Astrocyte (in vitro differentiated cells and primary cell): ENCODE data around the gene RHBDL3. TPM values are rescaled to one million over a fixed set of nuclear protein-coding genes. Genes with fewer than 3 reads are reported as not detected.

Experiments used
- DNase-seq: peaks from one replicate; pipeline ENCODE4 v3.0.0-alpha.2; 2010; ENCODE audit warnings: low read depth
- FAIRE-seq: peaks from 2 replicates; lab custom pipeline; 2011; peaks lifted over from hg19 to GRCh38; lab: Jason Lieb, UNC
- H2AFZ ChIP-seq: 2 replicates; pipeline ENCODE4 v1.6.0; 2012; ENCODE audit warnings: low read depth, low read length, inconsistent platforms
- H3K27ac ChIP-seq: 2 replicates; pipeline ENCODE4 v1.5.1; 2011; ENCODE audit warnings: low read depth, low read length, inconsistent platforms
- H3K27me3 ChIP-seq: 2 replicates; pipeline ENCODE4 v1.6.0; 2011; ENCODE audit warnings: low read length, inconsistent platforms; ENCODE audit not compliant: insufficient read depth
- H3K36me3 ChIP-seq: 2 replicates; pipeline ENCODE4 v1.5.1; 2011; ENCODE audit warnings: low read length, inconsistent platforms; ENCODE audit not compliant: insufficient read depth
- H3K4me1 ChIP-seq: 2 replicates; pipeline ENCODE4 v1.5.1; 2011; ENCODE audit warnings: low read length, inconsistent platforms; ENCODE audit not compliant: insufficient read depth
- H3K4me2 ChIP-seq: 2 replicates; pipeline ENCODE4 v1.6.0; 2012; ENCODE audit warnings: low read length, inconsistent platforms
- H3K4me3 ChIP-seq: 2 replicates; pipeline ENCODE4 v1.5.1; 2011; ENCODE audit warnings: low read depth, mild to moderate bottlenecking, low read length, inconsistent platforms; ENCODE audit not compliant: insufficient read depth
- H3K79me2 ChIP-seq: 2 replicates; pipeline ENCODE4 v1.6.0; 2012; ENCODE audit warnings: mild to moderate bottlenecking, low read length, inconsistent platforms; ENCODE audit not compliant: insufficient read depth
- H3K9ac ChIP-seq: 2 replicates; pipeline ENCODE4 v1.6.0; 2012; ENCODE audit warnings: mild to moderate bottlenecking, low read length, inconsistent platforms
- H3K9me3 ChIP-seq: 2 replicates; pipeline ENCODE4 v1.5.1; 2012; ENCODE audit warnings: low read depth, mild to moderate bottlenecking, low read length, inconsistent platforms; ENCODE audit not compliant: insufficient read depth
- H4K20me1 ChIP-seq: 2 replicates; pipeline ENCODE4 v1.6.0; 2012; ENCODE audit warnings: low read length, inconsistent platforms; ENCODE audit not compliant: insufficient read depth
- H3K27ac Mint-ChIP-seq: one replicate; pipeline ENCODE4 v1.8.0; 2021; ENCODE audit warnings: mild to moderate bottlenecking, mixed read lengths; ENCODE audit not compliant: unreplicated experiment
- H3K27me3 Mint-ChIP-seq: one replicate; pipeline ENCODE4 v1.8.0; 2021; ENCODE audit warnings: low read depth, mixed read lengths; ENCODE audit not compliant: unreplicated experiment
- H3K36me3 Mint-ChIP-seq: one replicate; pipeline ENCODE4 v1.8.0; 2021; ENCODE audit warnings: low read depth, mixed read lengths; ENCODE audit not compliant: unreplicated experiment
- H3K4me1 Mint-ChIP-seq: one replicate; pipeline ENCODE4 v1.8.0; 2021; ENCODE audit warnings: low read depth, mixed read lengths; ENCODE audit not compliant: unreplicated experiment
- H3K4me3 Mint-ChIP-seq: one replicate; pipeline ENCODE4 v1.8.0; 2021; ENCODE audit warnings: mild to moderate bottlenecking, moderate library complexity, mixed read lengths; ENCODE audit not compliant: unreplicated experiment
- H3K9me3 Mint-ChIP-seq: one replicate; pipeline ENCODE4 v1.8.0; 2021; ENCODE audit warnings: mild to moderate bottlenecking, mixed read lengths; ENCODE audit not compliant: unreplicated experiment
- CTCF ChIP-seq: IDR thresholded peaks from 2 replicates; pipeline ENCODE4 v1.5.1; 2011; ENCODE audit warnings: low read depth, mild to moderate bottlenecking, inconsistent platforms, low read length, moderate library complexity; ENCODE audit not compliant: insufficient read depth
- EZH2 ChIP-seq: IDR thresholded peaks from 2 replicates; pipeline ENCODE4 v1.6.1; 2012; ENCODE audit warnings: mild to moderate bottlenecking, low read length, inconsistent platforms; ENCODE audit not compliant: insufficient read depth
- total RNA-seq: library from RNA; stranded (reverse); gene quantifications from 2 replicates; pipeline ENCODE4 v1.2.1, GENCODE V29; 2021

RHBDL3 gene
- total RNA-seq, 1 donor from 2014 or later: 1.4 TPM

DNA sequence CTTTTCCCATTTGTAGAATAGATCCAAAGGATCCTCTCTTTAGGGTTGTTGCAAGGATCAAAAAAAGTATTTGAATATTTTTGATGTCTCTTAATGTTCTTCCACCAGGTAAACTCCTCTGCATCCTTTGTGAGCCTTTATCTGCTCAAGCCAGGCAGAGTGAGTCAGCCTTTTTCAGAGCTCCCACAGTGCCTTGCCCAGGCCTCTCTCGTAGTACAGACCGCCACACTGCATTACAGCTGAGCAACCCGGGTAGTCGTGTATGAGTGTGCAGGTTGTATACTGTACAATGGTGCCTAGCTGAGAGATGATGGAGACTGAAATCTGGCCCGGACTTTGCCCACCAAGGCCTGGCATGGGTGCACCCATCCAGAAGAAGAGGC is 20.9 kb downstream of the RHBDL3 start:
- Histone ChIP-seq H3K27me3 (peaks cover 5% of the 10 kb centered on the region), H3K79me2 (no peaks in the 10 kb centered on the region), H2AFZ (no peak overlapping the region), H3K4me1 (peaks cover 7% of the 10 kb centered on the region), H3K27ac (no peak overlapping the region), H4K20me1 (no peaks in the 10 kb centered on the region), H3K36me3 (no peaks in the 10 kb centered on the region), H3K4me2 (no peak overlapping the region), H3K9me3 (no peaks in the 10 kb centered on the region), H3K9ac (no peak overlapping the region), H3K4me3 (no peak overlapping the region)
- Mint-ChIP-seq H3K4me3 (no peak overlapping the region), H3K36me3 (no peaks in the 10 kb centered on the region), H3K4me1 (peaks cover 9% of the 10 kb centered on the region), H3K27me3 (peaks cover 32% of the 10 kb centered on the region), H3K27ac (no peak overlapping the region), H3K9me3 (no peaks in the 10 kb centered on the region)
- TF ChIP-seq EZH2 (no peak), CTCF (no peak)
- FAIRE-seq (no peak), DNase-seq (no peak)

GRCh38 chr17:32287804-32288511 is 22.3 kb downstream of the RHBDL3 start:
- H3K9ac ChIP-seq: no peak overlapping the region
- H4K20me1 ChIP-seq: no peaks in the 10 kb centered on the region
- H3K79me2 ChIP-seq: no peaks in the 10 kb centered on the region
- no peaks in the 10 kb centered on the region for H3K9me3 ChIP-seq
- H3K27me3 Mint-ChIP-seq: peaks cover 37% of the 10 kb centered on the region
- H3K4me2 ChIP-seq: no peak overlapping the region
- no peak overlapping the region for H3K27ac ChIP-seq
- H2AFZ ChIP-seq: no peak overlapping the region
- no peaks in the 10 kb centered on the region for H3K36me3 ChIP-seq
- no peak overlapping the region for H3K27ac Mint-ChIP-seq
- DNase-seq (no peak), FAIRE-seq (no peak)
- no peak overlapping the region for H3K4me3 ChIP-seq
- H3K27me3 ChIP-seq: peaks cover 5% of the 10 kb centered on the region
- no peak overlapping the region for H3K4me3 Mint-ChIP-seq
- TF ChIP-seq EZH2: no peak
- TF ChIP-seq CTCF: no peak
- H3K9me3 Mint-ChIP-seq: no peaks in the 10 kb centered on the region
- no peaks in the 10 kb centered on the region for H3K36me3 Mint-ChIP-seq
- peaks cover 7% of the 10 kb centered on the region for H3K4me1 ChIP-seq
- H3K4me1 Mint-ChIP-seq: peaks cover 9% of the 10 kb centered on the region

- H3K4me1 ChIP-seq: peaks cover 6% of the 10 kb centered on the region
- no peak overlapping the region for H3K9ac ChIP-seq
- DNase-seq: no peak
- H3K36me3 ChIP-seq: no peaks in the 10 kb centered on the region
- Mint-ChIP-seq H3K27ac (no peak overlapping the region), H3K4me3 (no peak overlapping the region), H3K9me3 (no peaks in the 10 kb centered on the region), H3K27me3 (peaks cover 35% of the 10 kb centered on the region), H3K36me3 (no peaks in the 10 kb centered on the region), H3K4me1 (peaks cover 8% of the 10 kb centered on the region)
- H3K27ac ChIP-seq: no peak overlapping the region
- no peak for FAIRE-seq
- H3K9me3 ChIP-seq: no peaks in the 10 kb centered on the region
- no peaks in the 10 kb centered on the region for H4K20me1 ChIP-seq
- H2AFZ ChIP-seq: no peak overlapping the region
- H3K27me3 ChIP-seq: peaks cover 5% of the 10 kb centered on the region
- no peak overlapping the region for H3K4me3 ChIP-seq
- TF ChIP-seq CTCF: no peak
- no peak overlapping the region for H3K4me2 ChIP-seq
- no peaks in the 10 kb centered on the region for H3K79me2 ChIP-seq
Measured at GRCh38 chr17:32288615-32289014, 23.0 kb downstream of the RHBDL3 start.
